PFSK-1 (cell line): Measurements from ENCODE around the gene FZD7.

Experiments used
- FOXP2 ChIP-seq: optimal IDR thresholded peaks from 2 replicates; pipeline ENCODE3; 2011; ENCODE audit warnings: borderline replicate concordance, control low read depth, inconsistent platforms; ENCODE audit not compliant: insufficient read depth; ENCODE audit errors: extremely low read length, extremely low read depth
- POLR2AphosphoS5 ChIP-seq: IDR thresholded peaks from 2 replicates; pipeline ENCODE4 v1.6.1; 2012; ENCODE audit warnings: low read depth, mild to moderate bottlenecking, control low read depth, low read length, moderate library complexity
- REST ChIP-seq, 2 experiments: IDR thresholded peaks; 2 replicates each; pipeline versions ENCODE4 v1.6.1 to v1.8.0; 2011 to 2012; ENCODE audit warnings: low read depth in 2 of 2, low read length in 2 of 2, control low read depth in 1 of 2, inconsistent platforms in 1 of 2, mild to moderate bottlenecking in 1 of 2, moderate library complexity in 1 of 2; ENCODE audit not compliant: insufficient read depth in 1 of 2
- SIN3A ChIP-seq: IDR thresholded peaks from 2 replicates; pipeline ENCODE4 v1.6.1; 2012; ENCODE audit warnings: mild to moderate bottlenecking, low read length, moderate library complexity, borderline replicate concordance; ENCODE audit not compliant: insufficient read depth
- TAF1 ChIP-seq: IDR thresholded peaks from 2 replicates; pipeline ENCODE4 v1.6.1; 2012; ENCODE audit warnings: low read length, control low read depth, borderline replicate concordance; ENCODE audit not compliant: insufficient read depth

The FZD7 gene

GRCh38 chr2:201986463-201986735 is 47.3 kb upstream of the FZD7 start:
- TF ChIP-seq POLR2AphosphoS5, result no peak
- no peak for TF ChIP-seq FOXP2
- no peak for TF ChIP-seq TAF1
- TF ChIP-seq SIN3A, result no peak
- no peak for TF ChIP-seq REST (IDR thresholded peaks at IDR 0.05; ENCODE audit: insufficient read depth in 1 of 2, low read depth in 2 of 2, low read length in 2 of 2)

- TF ChIP-seq FOXP2, result no peak
- TF ChIP-seq SIN3A, result no peak
- TF ChIP-seq REST (IDR thresholded peaks at IDR 0.05; ENCODE audit: insufficient read depth in 1 of 2, low read depth in 2 of 2, low read length in 2 of 2), result no peak
Measured at GRCh38 chr2:201987426-201987825, 46.2 kb upstream of the FZD7 start.

- TF ChIP-seq REST (IDR thresholded peaks at IDR 0.05; ENCODE audit: insufficient read depth in 1 of 2, low read depth in 2 of 2, low read length in 2 of 2) (no peak), SIN3A (no peak), FOXP2 (no peak), POLR2AphosphoS5 (no peak), TAF1 (no peak)
Measured at GRCh38 chr2:201990069-201990468, 43.6 kb upstream of the FZD7 start.

GRCh38 chr2:201992960-201993359 is 40.7 kb upstream of the FZD7 start:
- TF ChIP-seq POLR2AphosphoS5 (no peak), REST (IDR thresholded peaks at IDR 0.05; ENCODE audit: insufficient read depth in 1 of 2, low read depth in 2 of 2, low read length in 2 of 2) (no peak), TAF1 (no peak), SIN3A (no peak), FOXP2 (no peak)

GRCh38 chr2:201994973-201995638 is 38.5 kb upstream of the FZD7 start:
- TF ChIP-seq POLR2AphosphoS5, result no peak
- TF ChIP-seq SIN3A, result no peak
- no peak for TF ChIP-seq FOXP2
- TF ChIP-seq TAF1, result no peak
- no peak for TF ChIP-seq REST (IDR thresholded peaks at IDR 0.05; ENCODE audit: insufficient read depth in 1 of 2, low read depth in 2 of 2, low read length in 2 of 2)
